ENCODE data around the gene TBC1D2. TPM values are rescaled to one million over a fixed set of nuclear protein-coding genes. Genes with fewer than 3 reads are reported as not detected.

The TBC1D2 gene
- total and polyA plus RNA-seq, 2 of the 13 experiments (the other 11 are each of a cell fraction or from before 2014, with no cell fraction given), result 2.0 to 2.8 TPM

- TF ChIP-seq, protein P1, sequence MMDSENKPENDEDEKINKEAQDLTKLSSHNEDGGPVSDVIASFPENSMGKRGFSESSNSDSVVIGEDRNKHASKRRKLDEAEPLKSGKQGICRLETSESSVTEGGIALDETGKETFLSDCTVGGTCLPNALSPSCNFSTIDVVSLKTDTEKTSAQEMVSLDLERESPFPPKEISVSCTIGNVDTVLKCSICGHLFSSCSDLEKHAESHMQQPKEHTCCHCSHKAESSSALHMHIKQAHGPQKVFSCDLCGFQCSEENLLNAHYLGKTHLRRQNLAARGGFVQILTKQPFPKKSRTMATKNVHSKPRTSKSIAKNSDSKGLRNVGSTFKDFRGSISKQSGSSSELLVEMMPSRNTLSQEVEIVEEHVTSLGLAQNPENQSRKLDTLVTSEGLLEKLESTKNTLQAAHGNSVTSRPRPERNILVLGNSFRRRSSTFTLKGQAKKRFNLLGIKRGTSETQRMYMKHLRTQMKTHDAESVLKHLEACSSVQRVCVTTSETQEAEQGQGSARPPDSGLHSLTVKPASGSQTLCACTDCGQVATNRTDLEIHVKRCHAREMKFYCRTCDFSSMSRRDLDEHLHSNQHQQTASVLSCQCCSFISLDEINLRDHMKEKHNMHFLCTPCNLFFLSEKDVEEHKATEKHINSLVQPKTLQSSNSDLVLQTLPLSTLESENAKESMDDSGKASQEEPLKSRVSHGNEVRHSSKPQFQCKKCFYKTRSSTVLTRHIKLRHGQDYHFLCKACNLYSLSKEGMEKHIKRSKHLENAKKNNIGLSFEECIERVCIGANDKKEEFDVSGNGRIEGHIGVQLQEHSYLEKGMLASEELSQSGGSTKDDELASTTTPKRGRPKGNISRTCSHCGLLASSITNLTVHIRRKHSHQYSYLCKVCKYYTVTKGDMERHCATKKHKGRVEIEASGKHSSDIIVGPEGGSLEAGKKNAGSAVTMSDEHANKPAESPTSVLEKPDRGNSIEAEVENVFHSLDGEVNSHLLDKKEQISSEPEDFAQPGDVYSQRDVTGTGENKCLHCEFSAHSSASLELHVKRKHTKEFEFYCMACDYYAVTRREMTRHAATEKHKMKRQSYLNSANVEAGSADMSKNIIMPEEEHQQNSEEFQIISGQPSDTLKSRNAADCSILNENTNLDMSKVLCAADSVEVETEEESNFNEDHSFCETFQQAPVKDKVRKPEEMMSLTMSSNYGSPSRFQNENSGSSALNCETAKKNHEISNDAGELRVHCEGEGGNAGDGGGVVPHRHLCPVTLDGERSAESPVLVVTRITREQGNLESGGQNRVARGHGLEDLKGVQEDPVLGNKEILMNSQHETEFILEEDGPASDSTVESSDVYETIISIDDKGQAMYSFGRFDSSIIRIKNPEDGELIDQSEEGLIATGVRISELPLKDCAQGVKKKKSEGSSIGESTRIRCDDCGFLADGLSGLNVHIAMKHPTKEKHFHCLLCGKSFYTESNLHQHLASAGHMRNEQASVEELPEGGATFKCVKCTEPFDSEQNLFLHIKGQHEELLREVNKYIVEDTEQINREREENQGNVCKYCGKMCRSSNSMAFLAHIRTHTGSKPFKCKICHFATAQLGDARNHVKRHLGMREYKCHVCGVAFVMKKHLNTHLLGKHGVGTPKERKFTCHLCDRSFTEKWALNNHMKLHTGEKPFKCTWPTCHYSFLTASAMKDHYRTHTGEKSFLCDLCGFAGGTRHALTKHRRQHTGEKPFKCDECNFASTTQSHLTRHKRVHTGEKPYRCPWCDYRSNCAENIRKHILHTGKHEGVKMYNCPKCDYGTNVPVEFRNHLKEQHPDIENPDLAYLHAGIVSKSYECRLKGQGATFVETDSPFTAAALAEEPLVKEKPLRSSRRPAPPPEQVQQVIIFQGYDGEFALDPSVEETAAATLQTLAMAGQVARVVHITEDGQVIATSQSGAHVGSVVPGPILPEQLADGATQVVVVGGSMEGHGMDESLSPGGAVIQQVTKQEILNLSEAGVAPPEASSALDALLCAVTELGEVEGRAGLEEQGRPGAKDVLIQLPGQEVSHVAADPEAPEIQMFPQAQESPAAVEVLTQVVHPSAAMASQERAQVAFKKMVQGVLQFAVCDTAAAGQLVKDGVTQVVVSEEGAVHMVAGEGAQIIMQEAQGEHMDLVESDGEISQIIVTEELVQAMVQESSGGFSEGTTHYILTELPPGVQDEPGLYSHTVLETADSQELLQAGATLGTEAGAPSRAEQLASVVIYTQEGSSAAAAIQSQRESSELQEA (CRISPR knock-in tag; IDR thresholded peaks at IDR 0.05; ENCODE audit: not compliant biosample characterization), result no peak
- no peak for TF ChIP-seq MXI1 (IDR thresholded peaks at IDR 0.05; ENCODE audit: borderline replicate concordance, low read depth, low read length)
- TF ChIP-seq ZNF616 (CRISPR knock-in tag; IDR thresholded peaks at IDR 0.05; ENCODE audit: low read depth), result no peak
- TF ChIP-seq SALL2 (CRISPR knock-in tag; IDR thresholded peaks at IDR 0.05), result no peak
- TF ChIP-seq, protein P2, sequence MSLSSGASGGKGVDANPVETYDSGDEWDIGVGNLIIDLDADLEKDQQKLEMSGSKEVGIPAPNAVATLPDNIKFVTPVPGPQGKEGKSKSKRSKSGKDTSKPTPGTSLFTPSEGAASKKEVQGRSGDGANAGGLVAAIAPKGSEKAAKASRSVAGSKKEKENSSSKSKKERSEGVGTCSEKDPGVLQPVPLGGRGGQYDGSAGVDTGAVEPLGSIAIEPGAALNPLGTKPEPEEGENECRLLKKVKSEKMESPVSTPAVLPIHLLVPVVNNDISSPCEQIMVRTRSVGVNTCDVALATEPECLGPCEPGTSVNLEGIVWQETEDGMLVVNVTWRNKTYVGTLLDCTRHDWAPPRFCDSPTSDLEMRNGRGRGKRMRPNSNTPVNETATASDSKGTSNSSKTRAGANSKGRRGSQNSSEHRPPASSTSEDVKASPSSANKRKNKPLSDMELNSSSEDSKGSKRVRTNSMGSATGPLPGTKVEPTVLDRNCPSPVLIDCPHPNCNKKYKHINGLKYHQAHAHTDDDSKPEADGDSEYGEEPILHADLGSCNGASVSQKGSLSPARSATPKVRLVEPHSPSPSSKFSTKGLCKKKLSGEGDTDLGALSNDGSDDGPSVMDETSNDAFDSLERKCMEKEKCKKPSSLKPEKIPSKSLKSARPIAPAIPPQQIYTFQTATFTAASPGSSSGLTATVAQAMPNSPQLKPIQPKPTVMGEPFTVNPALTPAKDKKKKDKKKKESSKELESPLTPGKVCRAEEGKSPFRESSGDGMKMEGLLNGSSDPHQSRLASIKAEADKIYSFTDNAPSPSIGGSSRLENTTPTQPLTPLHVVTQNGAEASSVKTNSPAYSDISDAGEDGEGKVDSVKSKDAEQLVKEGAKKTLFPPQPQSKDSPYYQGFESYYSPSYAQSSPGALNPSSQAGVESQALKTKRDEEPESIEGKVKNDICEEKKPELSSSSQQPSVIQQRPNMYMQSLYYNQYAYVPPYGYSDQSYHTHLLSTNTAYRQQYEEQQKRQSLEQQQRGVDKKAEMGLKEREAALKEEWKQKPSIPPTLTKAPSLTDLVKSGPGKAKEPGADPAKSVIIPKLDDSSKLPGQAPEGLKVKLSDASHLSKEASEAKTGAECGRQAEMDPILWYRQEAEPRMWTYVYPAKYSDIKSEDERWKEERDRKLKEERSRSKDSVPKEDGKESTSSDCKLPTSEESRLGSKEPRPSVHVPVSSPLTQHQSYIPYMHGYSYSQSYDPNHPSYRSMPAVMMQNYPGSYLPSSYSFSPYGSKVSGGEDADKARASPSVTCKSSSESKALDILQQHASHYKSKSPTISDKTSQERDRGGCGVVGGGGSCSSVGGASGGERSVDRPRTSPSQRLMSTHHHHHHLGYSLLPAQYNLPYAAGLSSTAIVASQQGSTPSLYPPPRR (CRISPR knock-in tag; IDR thresholded peaks at IDR 0.05; ENCODE audit: borderline replicate concordance), result no peak; the same call in 1 of the 2 replicates
- TF ChIP-seq, protein P3, sequence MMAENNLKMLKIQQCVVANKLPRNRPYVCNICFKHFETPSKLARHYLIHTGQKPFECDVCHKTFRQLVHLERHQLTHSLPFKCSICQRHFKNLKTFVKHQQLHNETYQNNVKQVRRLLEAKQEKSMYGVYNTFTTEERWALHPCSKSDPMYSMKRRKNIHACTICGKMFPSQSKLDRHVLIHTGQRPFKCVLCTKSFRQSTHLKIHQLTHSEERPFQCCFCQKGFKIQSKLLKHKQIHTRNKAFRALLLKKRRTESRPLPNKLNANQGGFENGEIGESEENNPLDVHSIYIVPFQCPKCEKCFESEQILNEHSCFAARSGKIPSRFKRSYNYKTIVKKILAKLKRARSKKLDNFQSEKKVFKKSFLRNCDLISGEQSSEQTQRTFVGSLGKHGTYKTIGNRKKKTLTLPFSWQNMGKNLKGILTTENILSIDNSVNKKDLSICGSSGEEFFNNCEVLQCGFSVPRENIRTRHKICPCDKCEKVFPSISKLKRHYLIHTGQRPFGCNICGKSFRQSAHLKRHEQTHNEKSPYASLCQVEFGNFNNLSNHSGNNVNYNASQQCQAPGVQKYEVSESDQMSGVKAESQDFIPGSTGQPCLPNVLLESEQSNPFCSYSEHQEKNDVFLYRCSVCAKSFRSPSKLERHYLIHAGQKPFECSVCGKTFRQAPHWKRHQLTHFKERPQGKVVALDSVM (CRISPR knock-in tag; IDR thresholded peaks at IDR 0.05), result 0 out of 2 replicates have a peak, but pooled peaks have one; percentile 11
- TF ChIP-seq PAX8 (CRISPR knock-in tag; IDR thresholded peaks at IDR 0.05; ENCODE audit: borderline replicate concordance), result no peak
- TF ChIP-seq ZFAT (CRISPR knock-in tag; conservative IDR thresholded peaks at IDR 0.05), result no peak
- no peak for TF ChIP-seq TBX3 (IDR thresholded peaks at IDR 0.05; ENCODE audit: borderline replicate concordance)
These were observed 72.4 kb downstream of the TBC1D2 start (continued) for GRCh38 chr9:98182889-98183599.

Data from HepG2 (cell line).